Measurements from ENCODE around the gene SRSF5.

The SRSF5 gene

DNA sequence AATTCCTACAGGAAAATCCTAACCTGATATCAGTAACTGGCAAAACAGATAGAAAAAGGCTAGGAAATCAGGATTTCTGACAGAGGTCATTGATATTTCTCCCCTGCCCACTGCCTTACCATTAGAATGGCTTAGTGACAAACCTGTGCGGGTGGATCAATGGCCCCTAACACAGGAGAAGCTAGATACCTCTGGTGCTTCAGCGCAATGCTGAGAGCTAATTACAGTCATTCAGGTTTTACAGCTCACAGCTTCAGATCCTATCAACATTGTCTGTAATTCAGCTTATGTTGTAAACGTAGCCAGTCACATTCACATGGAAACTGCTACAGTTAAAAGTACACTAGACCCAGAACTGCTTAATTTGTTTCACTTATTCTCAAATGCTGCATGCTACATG lies 47.5 kb downstream of the SRSF5 start:
- H3K14ac ChIP-seq (ENCODE audit: low read length in 2 of 2): no peak overlapping the region
- H3K4me2 ChIP-seq (ENCODE audit: low read length, poor library complexity, severe bottlenecking): no peak overlapping the region
- H2BK5ac ChIP-seq (ENCODE audit: low read depth, low read length, poor library complexity, severe bottlenecking): no peak overlapping the region
- no peak overlapping the region for H2BK12ac ChIP-seq (ENCODE audit: low read length in 2 of 2)
- H3K9ac ChIP-seq (ENCODE audit: low read length): no peak overlapping the region
- no peaks in the 10 kb centered on the region for H3K79me1 ChIP-seq (replicated peaks; ENCODE audit: low read length, poor library complexity, severe bottlenecking)
- no peak overlapping the region for H4K91ac ChIP-seq (ENCODE audit: low read length)
- H3K18ac ChIP-seq (ENCODE audit: low read depth in 1 of 2, low read length in 2 of 2): no peak overlapping the region
- H3K36me3 ChIP-seq (ENCODE audit: control insufficient read depth in 1 of 2, insufficient read depth in 2 of 2, low read depth in 1 of 2, low read length in 2 of 2): no peaks in the 10 kb centered on the region
- H3K4ac ChIP-seq (ENCODE audit: low read depth in 1 of 2, low read length in 2 of 2): no peak overlapping the region
- no peak overlapping the region for H2AFZ ChIP-seq (ENCODE audit: low read depth, low read length)
- no peak overlapping the region for H3K4me3 ChIP-seq (ENCODE audit: insufficient read depth in 1 of 2, low read depth in 1 of 2, low read length in 2 of 2)
- DNase-seq: no peak
- peaks cover 40 to 63% of the 10 kb centered on the region in 2 experiments for H3K27me3 ChIP-seq (ENCODE audit: control insufficient read depth in 1 of 2, insufficient read depth in 1 of 2, low read length in 2 of 2)
- H4K8ac ChIP-seq (ENCODE audit: low read length): no peak overlapping the region
- no peak overlapping the region for H2BK15ac ChIP-seq (ENCODE audit: low read depth, poor library complexity, severe bottlenecking)
- H2AK5ac ChIP-seq (ENCODE audit: low read length, severe bottlenecking): no peak overlapping the region
- H3K27ac ChIP-seq (ENCODE audit: low read length, poor library complexity, severe bottlenecking): no peak overlapping the region
- H3K23ac ChIP-seq (ENCODE audit: low read length in 2 of 2): no peak overlapping the region
- no peak overlapping the region for H2BK120ac ChIP-seq (ENCODE audit: low read depth, low read length)
- no peaks in the 10 kb centered on the region for H3K9me3 ChIP-seq (ENCODE audit: control insufficient read depth, low read length)
- H3K4me1 ChIP-seq (ENCODE audit: control insufficient read depth, insufficient read depth, low read depth, low read length): peaks cover 2% of the 10 kb centered on the region
- WGBS: 56% methylated on average over 3 of the region's 3 CpGs

DNA sequence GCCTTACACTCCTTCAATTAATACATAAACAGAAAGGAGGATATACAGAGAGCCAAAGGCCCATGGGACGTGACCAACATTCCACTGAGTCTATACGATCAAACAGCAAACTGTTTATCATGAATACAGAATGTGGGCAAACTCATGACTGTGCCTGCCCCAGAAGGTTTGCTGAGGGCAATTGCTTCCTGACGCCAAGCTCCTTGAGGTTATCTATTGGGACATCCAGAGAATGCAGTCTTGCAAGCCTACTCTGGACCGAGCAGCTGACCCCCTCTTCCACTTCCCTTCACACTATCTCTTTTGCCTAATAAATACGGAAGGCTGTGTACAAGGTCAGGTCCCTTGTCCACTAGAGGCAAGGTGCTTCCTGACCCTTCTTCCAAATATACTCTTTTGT lies 48.6 kb downstream of the SRSF5 start:
- no peak overlapping the region for H3K23ac ChIP-seq (ENCODE audit: low read length in 2 of 2)
- H3K4me3 ChIP-seq (ENCODE audit: insufficient read depth in 1 of 2, low read depth in 1 of 2, low read length in 2 of 2): no peak overlapping the region
- no peak overlapping the region for H3K9ac ChIP-seq (ENCODE audit: low read length)
- H2AFZ ChIP-seq (ENCODE audit: low read depth, low read length): no peak overlapping the region
- H2BK15ac ChIP-seq (ENCODE audit: low read depth, poor library complexity, severe bottlenecking): no peak overlapping the region
- no peak overlapping the region for H3K4me2 ChIP-seq (ENCODE audit: low read length, poor library complexity, severe bottlenecking)
- no peak overlapping the region for H2BK5ac ChIP-seq (ENCODE audit: low read depth, low read length, poor library complexity, severe bottlenecking)
- H3K14ac ChIP-seq (ENCODE audit: low read length in 2 of 2): no peak overlapping the region
- H3K4me1 ChIP-seq (ENCODE audit: control insufficient read depth, insufficient read depth, low read depth, low read length): peaks cover 7% of the 10 kb centered on the region
- H2BK120ac ChIP-seq (ENCODE audit: low read depth, low read length): no peak overlapping the region
- H4K91ac ChIP-seq (ENCODE audit: low read length): no peak overlapping the region
- no peaks in the 10 kb centered on the region for H3K79me1 ChIP-seq (replicated peaks; ENCODE audit: low read length, poor library complexity, severe bottlenecking)
- no peaks in the 10 kb centered on the region for H3K9me3 ChIP-seq (ENCODE audit: control insufficient read depth, low read length)
- DNase-seq: no peak
- H2AK5ac ChIP-seq (ENCODE audit: low read length, severe bottlenecking): no peak overlapping the region
- H3K18ac ChIP-seq (ENCODE audit: low read depth in 1 of 2, low read length in 2 of 2): no peak overlapping the region
- no peak overlapping the region for H4K8ac ChIP-seq (ENCODE audit: low read length)
- 88% methylated on average over 5 of the region's 5 CpGs for WGBS
- H3K36me3 ChIP-seq (ENCODE audit: control insufficient read depth in 1 of 2, insufficient read depth in 2 of 2, low read depth in 1 of 2, low read length in 2 of 2): no peaks in the 10 kb centered on the region
- peaks cover 40 to 63% of the 10 kb centered on the region in 2 experiments for H3K27me3 ChIP-seq (ENCODE audit: control insufficient read depth in 1 of 2, insufficient read depth in 1 of 2, low read length in 2 of 2)
- H2BK12ac ChIP-seq (ENCODE audit: low read length in 2 of 2): no peak overlapping the region
- H3K27ac ChIP-seq (ENCODE audit: low read length, poor library complexity, severe bottlenecking): no peak overlapping the region
- H3K4ac ChIP-seq (ENCODE audit: low read depth in 1 of 2, low read length in 2 of 2): no peak overlapping the region

DNA sequence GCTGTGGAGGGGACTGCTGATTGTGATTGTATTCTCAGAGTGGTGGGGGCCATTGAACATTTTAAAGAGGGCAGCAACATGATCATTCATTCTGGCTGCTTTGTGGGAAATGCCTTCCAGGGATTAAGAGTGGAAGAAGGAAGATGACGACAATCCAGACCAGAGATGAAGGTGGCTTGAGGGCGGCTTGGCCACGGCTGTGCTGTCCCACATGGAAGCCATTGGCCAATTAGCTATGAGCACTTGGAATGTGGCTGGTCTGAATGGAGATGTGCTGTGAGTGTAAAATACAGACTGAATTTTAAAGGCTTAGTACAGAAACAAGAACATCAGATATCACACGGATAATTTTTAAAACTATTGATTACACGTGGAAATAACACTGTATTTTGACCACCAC lies 49.3 kb downstream of the SRSF5 start:
- Histone ChIP-seq H3K14ac (ENCODE audit: low read length in 2 of 2) (no peak overlapping the region), H3K36me3 (ENCODE audit: control insufficient read depth in 1 of 2, insufficient read depth in 2 of 2, low read depth in 1 of 2, low read length in 2 of 2) (no peaks in the 10 kb centered on the region)

DNA sequence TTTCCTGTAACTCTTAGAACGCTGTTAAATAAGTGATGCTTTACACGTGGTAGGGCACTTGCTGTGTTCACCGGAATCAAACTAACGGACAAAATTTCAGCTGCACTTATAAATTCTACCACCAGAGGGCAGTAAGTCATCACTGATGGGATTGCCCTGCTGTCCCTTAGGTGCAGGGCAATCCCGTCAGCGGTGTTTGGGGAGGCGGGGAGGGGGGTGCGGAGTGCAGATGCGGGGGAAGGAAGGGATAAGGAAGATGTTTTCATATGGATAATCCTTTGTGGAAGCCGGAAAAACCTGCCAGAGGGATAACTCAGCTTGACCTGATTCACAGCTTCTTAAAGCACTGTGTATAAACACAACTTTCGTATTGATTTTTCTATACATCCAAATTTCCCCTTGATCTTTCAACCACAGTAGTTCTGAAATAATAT lies 51.8 kb downstream of the SRSF5 start:
- H3K4me1 ChIP-seq (ENCODE audit: control insufficient read depth, insufficient read depth, low read depth, low read length): peaks cover 7% of the 10 kb centered on the region
- no peaks in the 10 kb centered on the region for H3K79me1 ChIP-seq (replicated peaks; ENCODE audit: low read length, poor library complexity, severe bottlenecking)
- H3K4me3 ChIP-seq (ENCODE audit: insufficient read depth in 1 of 2, low read depth in 1 of 2, low read length in 2 of 2): no peak overlapping the region
- H3K9me3 ChIP-seq (ENCODE audit: control insufficient read depth, low read length): no peaks in the 10 kb centered on the region
- H3K27me3 ChIP-seq (ENCODE audit: control insufficient read depth in 1 of 2, insufficient read depth in 1 of 2, low read length in 2 of 2): peaks cover 35 to 46% of the 10 kb centered on the region in 2 experiments
- H2AK5ac ChIP-seq (ENCODE audit: low read length, severe bottlenecking): no peak overlapping the region
- DNase-seq: peak; percentile 69
- 9% methylated on average over 8 of the region's 11 CpGs for WGBS
- no peak overlapping the region for H3K4me2 ChIP-seq (ENCODE audit: low read length, poor library complexity, severe bottlenecking)
- H2BK5ac ChIP-seq (ENCODE audit: low read depth, low read length, poor library complexity, severe bottlenecking): no peak overlapping the region
- no peaks in the 10 kb centered on the region for H3K36me3 ChIP-seq (ENCODE audit: control insufficient read depth in 1 of 2, insufficient read depth in 2 of 2, low read depth in 1 of 2, low read length in 2 of 2)
- no peak overlapping the region for H3K27ac ChIP-seq (ENCODE audit: low read length, poor library complexity, severe bottlenecking)
- H4K8ac ChIP-seq (ENCODE audit: low read length): no peak overlapping the region
- H2BK12ac ChIP-seq (ENCODE audit: low read length in 2 of 2): no peak overlapping the region
- no peak overlapping the region for H2BK15ac ChIP-seq (ENCODE audit: low read depth, poor library complexity, severe bottlenecking)
- no peak overlapping the region for H4K91ac ChIP-seq (ENCODE audit: low read length)
- no peak overlapping the region for H3K18ac ChIP-seq (ENCODE audit: low read depth in 1 of 2, low read length in 2 of 2)
- no peak overlapping the region for H3K4ac ChIP-seq (ENCODE audit: low read depth in 1 of 2, low read length in 2 of 2)
- H2BK120ac ChIP-seq (ENCODE audit: low read depth, low read length): no peak overlapping the region
- H3K14ac ChIP-seq (ENCODE audit: low read length in 2 of 2): no peak overlapping the region
- no peak overlapping the region for H3K23ac ChIP-seq (ENCODE audit: low read length in 2 of 2)
- H2AFZ ChIP-seq (ENCODE audit: low read depth, low read length): no peak overlapping the region
- no peak overlapping the region for H3K9ac ChIP-seq (ENCODE audit: low read length)

More for the DNA sequence above, 49.3 kb downstream of the SRSF5 start:
- Histone ChIP-seq H3K23ac (ENCODE audit: low read length in 2 of 2) (no peak overlapping the region), H2AFZ (ENCODE audit: low read depth, low read length) (no peak overlapping the region), H3K27ac (ENCODE audit: low read length, poor library complexity, severe bottlenecking) (no peak overlapping the region), H2BK120ac (ENCODE audit: low read depth, low read length) (no peak overlapping the region), H4K8ac (ENCODE audit: low read length) (no peak overlapping the region), H2BK12ac (ENCODE audit: low read length in 2 of 2) (no peak overlapping the region), H3K18ac (ENCODE audit: low read depth in 1 of 2, low read length in 2 of 2) (no peak overlapping the region), H3K4me3 (ENCODE audit: insufficient read depth in 1 of 2, low read depth in 1 of 2, low read length in 2 of 2) (no peak overlapping the region), H4K91ac (ENCODE audit: low read length) (no peak overlapping the region), H3K9me3 (ENCODE audit: control insufficient read depth, low read length) (no peaks in the 10 kb centered on the region), H3K9ac (ENCODE audit: low read length) (no peak overlapping the region), H3K4me2 (ENCODE audit: low read length, poor library complexity, severe bottlenecking) (no peak overlapping the region), H3K4ac (ENCODE audit: low read depth in 1 of 2, low read length in 2 of 2) (no peak overlapping the region), H3K27me3 (ENCODE audit: control insufficient read depth in 1 of 2, insufficient read depth in 1 of 2, low read length in 2 of 2) (peaks cover 40 to 59% of the 10 kb centered on the region in 2 experiments), H3K4me1 (ENCODE audit: control insufficient read depth, insufficient read depth, low read depth, low read length) (peaks cover 7% of the 10 kb centered on the region), H2BK15ac (ENCODE audit: low read depth, poor library complexity, severe bottlenecking) (no peak overlapping the region), H3K79me1 (replicated peaks; ENCODE audit: low read length, poor library complexity, severe bottlenecking) (no peaks in the 10 kb centered on the region), H2AK5ac (ENCODE audit: low read length, severe bottlenecking) (no peak overlapping the region), H2BK5ac (ENCODE audit: low read depth, low read length, poor library complexity, severe bottlenecking) (no peak overlapping the region)
- no peak for DNase-seq
- 86% methylated on average over 3 of the region's 5 CpGs for WGBS

All from mesenchymal stem cell (in vitro differentiated cells and primary cell).